ENCODE data around the gene PRKAG1.

PRKAG1 gene

GRCh38 chr12:48999371-49000131, 19.0 kb downstream of the PRKAG1 start, which contains the start of gene DDN:
DDN (minus strand) TSS chr12:48999375; CDS start chr12:48999287, 88 bp downstream.
- Mint-ChIP-seq H3K27me3 (peaks cover 47 to 93% of the 10 kb centered on the region in 2 donors), H3K9me3 (no peaks in the 10 kb centered on the region), H3K4me3 (peak within 1 kb of the TSS; percentile 77 to 80), H3K4me1 (ENCODE audit: low read depth in 2 of 2) (peaks cover 33 to 41% of the 10 kb centered on the region in 2 donors), H3K36me3 (ENCODE audit: insufficient read depth) (peaks cover 43% of the 10 kb centered on the region), H3K27ac (peak within 1 kb of the TSS; percentile 75 to 76)
- ATAC-seq (replicated peaks) (peak; percentile 55), DNase-seq (peak; percentile 43 to 44 (median 43))

DNA sequence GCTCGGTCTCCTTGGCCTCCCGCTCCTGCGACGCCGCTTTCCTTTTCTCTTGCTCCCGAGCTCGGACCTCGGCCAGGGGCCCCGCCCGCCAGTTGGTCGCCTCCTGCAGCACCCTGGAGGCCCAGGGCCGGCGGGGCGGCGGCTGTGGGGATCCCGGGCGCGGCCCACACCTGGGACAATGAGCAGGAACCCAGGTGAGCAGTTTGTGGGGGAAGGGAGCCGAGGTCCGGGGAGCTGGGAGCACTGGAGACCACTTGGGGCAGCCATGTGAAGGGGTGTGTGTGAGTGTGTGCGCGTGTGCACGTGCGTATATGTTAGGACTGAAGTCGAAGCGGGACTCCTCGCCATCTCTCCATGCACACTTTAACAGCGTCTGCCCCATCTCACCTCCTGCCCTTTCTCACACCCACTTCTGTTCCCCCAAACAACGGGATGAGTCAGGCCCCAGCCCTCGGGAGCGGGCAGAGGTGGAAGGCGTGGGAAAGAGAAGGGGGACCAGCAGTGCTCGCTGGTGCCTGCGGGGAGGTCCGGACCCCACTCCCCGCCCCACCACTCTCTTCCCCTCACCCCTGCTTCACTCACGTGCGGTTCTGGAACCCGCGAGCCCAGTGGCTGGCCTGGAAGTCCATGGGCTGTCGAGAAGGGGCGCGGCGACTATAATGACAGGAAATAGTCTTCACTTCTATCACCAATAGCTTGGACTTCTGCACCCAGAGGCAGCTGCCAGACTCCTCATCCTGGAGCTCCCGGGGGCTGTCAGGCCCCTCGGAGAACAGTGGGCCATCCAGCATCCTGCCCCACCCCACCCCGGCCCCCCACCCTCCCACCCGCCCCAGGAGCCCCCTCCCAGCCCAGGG, 19.9 kb downstream of the PRKAG1 start:
- Mint-ChIP-seq H3K4me1 (ENCODE audit: low read depth in 2 of 2) (peaks cover 33 to 39% of the 10 kb centered on the region in 2 donors), H3K27me3 (peaks cover 43 to 93% of the 10 kb centered on the region in 2 donors), H3K27ac (peak overlapping the region in 1 of 2 donors; percentile 76), H3K9me3 (no peaks in the 10 kb centered on the region), H3K36me3 (ENCODE audit: insufficient read depth) (peaks cover 34% of the 10 kb centered on the region), H3K4me3 (peak overlapping the region; percentile 77 to 80)
- ATAC-seq (replicated peaks) (peak; percentile 13), DNase-seq (peak in 1 of 3 experiments; percentile 27)

- peaks cover 38 to 91% of the 10 kb centered on the region in 2 donors for H3K27me3 Mint-ChIP-seq
- peak; percentile 33 for ATAC-seq (replicated peaks)
- H3K4me1 Mint-ChIP-seq (ENCODE audit: low read depth in 2 of 2) = peaks cover 33 to 39% of the 10 kb centered on the region in 2 donors
- peak overlapping the region; percentile 76 to 77 for H3K27ac Mint-ChIP-seq
- peaks cover 33% of the 10 kb centered on the region for H3K36me3 Mint-ChIP-seq (ENCODE audit: insufficient read depth)
- peak overlapping the region; percentile 77 to 80 for H3K4me3 Mint-ChIP-seq
- DNase-seq = peak; percentile 16 to 29 (median 29)
- H3K9me3 Mint-ChIP-seq = no peaks in the 10 kb centered on the region
These were observed 20.7 kb downstream of the PRKAG1 start for GRCh38 chr12:48997719-48998496.

- no peaks in the 10 kb centered on the region for H3K9me3 Mint-ChIP-seq
- DNase-seq (peak; percentile 63 to 67 (median 66)), ATAC-seq (replicated peaks) (peak; percentile 75)
- peaks cover 25% of the 10 kb centered on the region for H3K36me3 Mint-ChIP-seq (ENCODE audit: insufficient read depth)
- peaks cover 33 to 39% of the 10 kb centered on the region in 2 donors for H3K4me1 Mint-ChIP-seq (ENCODE audit: low read depth in 2 of 2)
- H3K4me3 Mint-ChIP-seq = peak overlapping the region; percentile 74 to 77
- H3K27me3 Mint-ChIP-seq = peaks cover 30 to 83% of the 10 kb centered on the region in 2 donors
- peak overlapping the region; percentile 65 to 77 for H3K27ac Mint-ChIP-seq
These were observed 21.5 kb downstream of the PRKAG1 start for GRCh38 chr12:48996794-48997718.

DNA sequence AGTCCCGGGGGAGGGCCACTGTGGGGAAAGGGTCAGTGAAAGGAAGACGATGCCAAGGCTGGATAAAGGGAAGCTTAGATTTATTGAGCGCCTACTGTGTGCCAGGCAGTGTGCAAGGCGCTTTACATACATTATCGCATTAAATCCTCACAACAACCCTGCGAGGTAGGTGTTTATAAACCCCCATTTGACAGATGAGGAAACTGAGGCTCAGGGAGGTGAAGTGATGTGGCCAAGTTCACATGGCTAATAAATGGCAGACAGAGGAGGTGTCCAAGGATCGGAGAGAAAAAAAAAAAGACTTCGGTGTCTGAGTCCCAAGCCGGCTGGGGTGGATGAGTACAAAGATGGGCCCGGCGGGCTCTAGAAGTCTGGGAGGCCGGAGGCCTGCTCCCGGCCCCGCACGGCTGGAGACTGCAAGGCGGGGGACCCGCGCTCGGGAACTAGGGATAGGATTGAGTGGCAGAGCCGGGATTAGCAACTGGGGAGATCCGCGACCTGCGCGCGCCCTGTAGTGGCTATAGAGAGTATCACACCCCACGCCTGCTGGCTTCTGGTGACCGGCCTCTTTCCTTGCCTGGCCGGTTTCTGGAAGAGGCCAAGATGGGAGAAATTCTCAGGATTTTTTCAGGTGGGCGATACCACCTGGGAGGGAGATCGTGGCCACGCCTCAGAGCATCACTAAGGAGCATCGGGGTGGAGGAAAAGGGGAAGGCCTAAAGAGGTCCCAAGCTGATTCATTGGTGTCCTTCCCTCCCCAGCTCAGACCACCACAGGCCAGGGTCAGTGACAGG, 23.3 kb downstream of the PRKAG1 start:
- peaks cover 13% of the 10 kb centered on the region for H3K36me3 Mint-ChIP-seq (ENCODE audit: insufficient read depth)
- H3K27ac Mint-ChIP-seq = peak overlapping the region; percentile 30 to 79
- ATAC-seq (replicated peaks) (no peak), DNase-seq (peak in 2 of 3 experiments; percentile 39 to 50)
- peaks cover 32 to 34% of the 10 kb centered on the region in 2 donors for H3K4me1 Mint-ChIP-seq (ENCODE audit: low read depth in 2 of 2)
- no peaks in the 10 kb centered on the region for H3K9me3 Mint-ChIP-seq
- peak overlapping the region; percentile 6 to 52 for H3K4me3 Mint-ChIP-seq
- H3K27me3 Mint-ChIP-seq = peaks cover 25 to 76% of the 10 kb centered on the region in 2 donors

GRCh38 chr12:48994224-48995085, 24.1 kb downstream of the PRKAG1 start:
- H3K27ac Mint-ChIP-seq = no peak overlapping the region
- peaks cover 24 to 28% of the 10 kb centered on the region in 2 donors for H3K4me1 Mint-ChIP-seq (ENCODE audit: low read depth in 2 of 2)
- DNase-seq (no peak), ATAC-seq (replicated peaks) (no peak)
- H3K4me3 Mint-ChIP-seq = peak overlapping the region; percentile 6 to 52
- H3K9me3 Mint-ChIP-seq = no peaks in the 10 kb centered on the region
- peaks cover 24 to 76% of the 10 kb centered on the region in 2 donors for H3K27me3 Mint-ChIP-seq
- peaks cover 12% of the 10 kb centered on the region for H3K36me3 Mint-ChIP-seq (ENCODE audit: insufficient read depth)

GRCh38 chr12:48993787-48994186, 24.8 kb downstream of the PRKAG1 start:
- H3K4me1 Mint-ChIP-seq (ENCODE audit: low read depth in 2 of 2) = peaks cover 20 to 26% of the 10 kb centered on the region in 2 donors
- ATAC-seq (replicated peaks) = no peak
- no peaks in the 10 kb centered on the region for H3K9me3 Mint-ChIP-seq
- peaks cover 6% of the 10 kb centered on the region for H3K36me3 Mint-ChIP-seq (ENCODE audit: insufficient read depth)
- peaks cover 28 to 76% of the 10 kb centered on the region in 2 donors for H3K27me3 Mint-ChIP-seq
- H3K27ac Mint-ChIP-seq = no peak overlapping the region
- no peak overlapping the region for H3K4me3 Mint-ChIP-seq
- DNase-seq = no peak

- peaks cover 4% of the 10 kb centered on the region for H3K36me3 Mint-ChIP-seq (ENCODE audit: insufficient read depth)
- DNase-seq (no peak), ATAC-seq (replicated peaks) (no peak)
- no peak overlapping the region for H3K27ac Mint-ChIP-seq
- H3K4me3 Mint-ChIP-seq = no peak overlapping the region
- H3K27me3 Mint-ChIP-seq = peaks cover 29 to 72% of the 10 kb centered on the region in 2 donors
- H3K4me1 Mint-ChIP-seq (ENCODE audit: low read depth in 2 of 2) = peaks cover 20 to 24% of the 10 kb centered on the region in 2 donors
- no peaks in the 10 kb centered on the region for H3K9me3 Mint-ChIP-seq
These were observed 27.1 kb downstream of the PRKAG1 start for GRCh38 chr12:48991247-48992050.

- DNase-seq = no peak
- H3K27me3 Mint-ChIP-seq = peaks cover 27 to 72% of the 10 kb centered on the region in 2 donors
- ATAC-seq (replicated peaks) = no peak
- no peaks in the 10 kb centered on the region for H3K36me3 Mint-ChIP-seq (ENCODE audit: insufficient read depth)
- H3K4me3 Mint-ChIP-seq = no peak overlapping the region
- H3K9me3 Mint-ChIP-seq = no peaks in the 10 kb centered on the region
- H3K27ac Mint-ChIP-seq = no peak overlapping the region
- peaks cover 16 to 17% of the 10 kb centered on the region in 2 donors for H3K4me1 Mint-ChIP-seq (ENCODE audit: low read depth in 2 of 2)
These were observed 28.0 kb downstream of the PRKAG1 start for GRCh38 chr12:48990552-48990951.

DNA sequence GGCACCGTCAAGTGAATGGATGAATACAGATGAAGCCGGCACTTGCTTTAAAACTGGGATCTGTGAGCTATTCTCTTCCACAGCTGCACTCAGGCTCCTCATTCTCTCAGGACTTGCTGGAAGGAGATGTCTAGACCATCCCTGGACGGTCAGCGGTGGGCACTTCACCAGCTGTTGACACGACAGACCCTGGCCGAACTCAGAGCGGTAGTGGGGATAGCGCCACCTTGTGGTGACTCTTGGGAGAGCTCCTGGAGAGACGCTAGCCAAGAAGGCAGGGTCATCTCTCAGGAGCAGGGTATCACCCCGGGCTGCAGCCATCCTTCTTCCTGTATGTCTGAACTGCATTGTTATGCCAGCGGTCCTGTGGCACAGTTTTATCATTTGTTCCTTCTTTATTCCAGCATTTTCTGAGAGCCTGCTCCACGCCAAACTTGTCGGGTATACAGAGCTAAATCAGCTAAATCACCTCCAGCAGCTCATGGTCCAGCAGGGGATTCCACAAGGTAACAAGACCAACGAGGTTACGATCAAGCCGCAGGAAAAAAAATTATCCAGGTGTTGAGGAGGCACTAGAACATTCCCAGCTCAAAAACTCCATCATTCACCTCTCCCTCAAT, 30.4 kb downstream of the PRKAG1 start:
- peaks cover 10 to 14% of the 10 kb centered on the region in 2 donors for H3K4me1 Mint-ChIP-seq (ENCODE audit: low read depth in 2 of 2)
- DNase-seq = peak; percentile 78 to 81 (median 79)
- H3K9me3 Mint-ChIP-seq = no peaks in the 10 kb centered on the region
- peaks cover 5% of the 10 kb centered on the region for H3K36me3 Mint-ChIP-seq (ENCODE audit: insufficient read depth)
- peaks cover 22 to 49% of the 10 kb centered on the region in 2 donors for H3K27me3 Mint-ChIP-seq
- no peak overlapping the region for H3K4me3 Mint-ChIP-seq
- H3K27ac Mint-ChIP-seq = no peak overlapping the region
- peak; percentile 87 for ATAC-seq (replicated peaks)
